K562 (cell line): ENCODE data around the gene SLC38A1. TPM values are rescaled to one million over a fixed set of nuclear protein-coding genes. Genes with fewer than 3 reads are reported as not detected.

Experiments used
- CBX3 ChIP-seq, 2 experiments: IDR thresholded peaks; 1 replicate in 1 of 2; 2 replicates in 1 of 2; pipeline ENCODE4 v1.6.1; 2012; ENCODE audit warnings: inconsistent platforms in 2 of 2, low read length in 2 of 2, borderline replicate concordance in 1 of 2, control low read depth in 1 of 2
- FOXM1 ChIP-seq, 2 experiments: fragments of 450-650 bp in 1 of 2; sonication (generic) in 1 of 2; formaldehyde crosslinking in 1 of 2; IDR thresholded peaks; 2 replicates each; pipeline versions ENCODE4 v1.6.1 to v1.9.0; 2017 to 2022; ENCODE audit warnings: low read depth in 2 of 2, mild to moderate bottlenecking in 2 of 2, missing genetic modification reagents in 1 of 2, moderate library complexity in 1 of 2
- HDAC2 ChIP-seq: fragments of 450-650 bp; IDR thresholded peaks from 2 replicates; pipeline ENCODE4 v1.6.1; 2016; ENCODE audit warnings: mild to moderate bottlenecking
- MTA2 ChIP-seq: fragments of 450-650 bp; IDR thresholded peaks from 2 replicates; pipeline ENCODE4 v1.6.1; 2016; ENCODE audit warnings: low read depth
- RBFOX2 ChIP-seq: fragments of 200-400 bp; formaldehyde crosslinking; IDR thresholded peaks from 2 replicates; pipeline ENCODE4 v1.6.1; 2017; ENCODE audit warnings: low read depth, mild to moderate bottlenecking, low read length, moderate library complexity
- TAL1 ChIP-seq: fragments of 450-650 bp; IDR thresholded peaks from 2 replicates; pipeline ENCODE4 v1.6.1; 2016; ENCODE audit warnings: mild to moderate bottlenecking
- TEAD1 ChIP-seq, 2 experiments: fragments of 450-650 bp in 1 of 2; sonication (generic) in 1 of 2; formaldehyde crosslinking; IDR thresholded peaks; 2 replicates each; pipeline versions ENCODE4 v1.4.0 to v1.8.0; 2020 to 2022; ENCODE audit warnings: mild to moderate bottlenecking in 2 of 2, missing genetic modification reagents in 1 of 2
- TEAD4 ChIP-seq, 2 experiments: sonication (generic) in 1 of 2; formaldehyde crosslinking in 1 of 2; IDR thresholded peaks; 2 replicates each; pipeline versions ENCODE4 v1.6.1 to v1.8.0; 2012 to 2022; ENCODE audit warnings: borderline replicate concordance in 1 of 2, inconsistent platforms in 1 of 2, low read length in 1 of 2, mild to moderate bottlenecking in 1 of 2, missing genetic modification reagents in 1 of 2
- ZZZ3 ChIP-seq: fragments of 450-650 bp; IDR thresholded peaks from 2 replicates; pipeline ENCODE4 v1.6.1; 2016; ENCODE audit warnings: antibody characterized with exemption, mild to moderate bottlenecking, moderate library complexity
- polyA plus RNA-seq, 8 experiments: library from polyadenylated mRNA; depleted of rRNA in 4 of 8; stranded (reverse) in 5 of 8; unstranded in 3 of 8; fragments of >200 nt; fragmentation: Nextera tagmentation in 2 of 8; fragmentation: Illumina TruSeq in 1 of 8; extraction: Ambion mirVana in 2 of 8; extraction: Trizol in 1 of 8; gene quantifications; 2 replicates each; pipeline versions ENCODE4 v1.2.1 to v1.2.3, GENCODE V29; 2011 to 2014; ENCODE audit warnings: inconsistent platforms in 1 of 8, missing spikeins in 1 of 8
- total RNA-seq, 7 experiments: library from RNA; depleted of rRNA in 6 of 7; stranded (reverse); fragments of >200 nt in 6 of 7; fragmentation: Illumina TruSeq in 2 of 7; extraction: Trizol in 2 of 7; gene quantifications; 2 replicates each; pipeline versions ENCODE4 v1.2.1 to v1.2.3, GENCODE V29; 2011 to 2021; ENCODE audit warnings: low replicate concordance in 1 of 7
- TF ChIP-seq, protein P1 (sequence below): sonication (generic); IDR thresholded peaks from 2 replicates; pipeline ENCODE4 v1.6.1; 2016
- TF ChIP-seq, protein P2 (sequence below): fragments of 450-650 bp; formaldehyde crosslinking; IDR thresholded peaks from 2 replicates; pipeline ENCODE4 v1.4.0; 2020; ENCODE audit warnings: mild to moderate bottlenecking, moderate library complexity

The SLC38A1 gene
- total and polyA plus RNA-seq, 9 of the 15 experiments (the other 6 are each of a cell fraction or from before 2014, with no cell fraction given) = 51.9 to 112 (median 75.0) TPM

- TF ChIP-seq ZZZ3 = no peak
- peak; percentile 48 for TF ChIP-seq RBFOX2
- TF ChIP-seq, protein P1, sequence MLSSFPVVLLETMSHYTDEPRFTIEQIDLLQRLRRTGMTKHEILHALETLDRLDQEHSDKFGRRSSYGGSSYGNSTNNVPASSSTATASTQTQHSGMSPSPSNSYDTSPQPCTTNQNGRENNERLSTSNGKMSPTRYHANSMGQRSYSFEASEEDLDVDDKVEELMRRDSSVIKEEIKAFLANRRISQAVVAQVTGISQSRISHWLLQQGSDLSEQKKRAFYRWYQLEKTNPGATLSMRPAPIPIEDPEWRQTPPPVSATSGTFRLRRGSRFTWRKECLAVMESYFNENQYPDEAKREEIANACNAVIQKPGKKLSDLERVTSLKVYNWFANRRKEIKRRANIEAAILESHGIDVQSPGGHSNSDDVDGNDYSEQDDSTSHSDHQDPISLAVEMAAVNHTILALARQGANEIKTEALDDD = 0 out of 2 replicates have a peak, but pooled peaks have one; percentile 52
- no peak for TF ChIP-seq CBX3 (IDR thresholded peaks at IDR 0.05; ENCODE audit: borderline replicate concordance in 1 of 2, low read length in 2 of 2)
- TF ChIP-seq TEAD1 (CRISPR knock-in tag; IDR thresholded peaks at IDR 0.05) = no peak
- 0 out of 2 replicates have a peak, but pooled peaks have one; percentile 23 for TF ChIP-seq MTA2
- no peak for TF ChIP-seq HDAC2
- peak; percentile 66; the same call in 1 of the 2 replicates for TF ChIP-seq TEAD4 (IDR thresholded peaks at IDR 0.05; ENCODE audit: low read length)
- TF ChIP-seq TEAD4 (CRISPR knock-in tag; IDR thresholded peaks at IDR 0.05; ENCODE audit: borderline replicate concordance) = no peak
- TF ChIP-seq, protein P2, sequence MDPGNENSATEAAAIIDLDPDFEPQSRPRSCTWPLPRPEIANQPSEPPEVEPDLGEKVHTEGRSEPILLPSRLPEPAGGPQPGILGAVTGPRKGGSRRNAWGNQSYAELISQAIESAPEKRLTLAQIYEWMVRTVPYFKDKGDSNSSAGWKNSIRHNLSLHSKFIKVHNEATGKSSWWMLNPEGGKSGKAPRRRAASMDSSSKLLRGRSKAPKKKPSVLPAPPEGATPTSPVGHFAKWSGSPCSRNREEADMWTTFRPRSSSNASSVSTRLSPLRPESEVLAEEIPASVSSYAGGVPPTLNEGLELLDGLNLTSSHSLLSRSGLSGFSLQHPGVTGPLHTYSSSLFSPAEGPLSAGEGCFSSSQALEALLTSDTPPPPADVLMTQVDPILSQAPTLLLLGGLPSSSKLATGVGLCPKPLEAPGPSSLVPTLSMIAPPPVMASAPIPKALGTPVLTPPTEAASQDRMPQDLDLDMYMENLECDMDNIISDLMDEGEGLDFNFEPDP = no peak
- TF ChIP-seq TAL1 = peak; percentile 51
- 0 out of 2 replicates have a peak, but pooled peaks have one; percentile 9 for TF ChIP-seq FOXM1 (IDR thresholded peaks at IDR 0.05; ENCODE audit: low read depth)
- no peak for TF ChIP-seq FOXM1 (CRISPR knock-in tag; IDR thresholded peaks at IDR 0.05; ENCODE audit: low read depth)
Measured at GRCh38 chr12:46264057-46264456, 4.8 kb downstream of the SLC38A1 start (continued).
